ENCODE data around the gene WIPF1.

DNA sequence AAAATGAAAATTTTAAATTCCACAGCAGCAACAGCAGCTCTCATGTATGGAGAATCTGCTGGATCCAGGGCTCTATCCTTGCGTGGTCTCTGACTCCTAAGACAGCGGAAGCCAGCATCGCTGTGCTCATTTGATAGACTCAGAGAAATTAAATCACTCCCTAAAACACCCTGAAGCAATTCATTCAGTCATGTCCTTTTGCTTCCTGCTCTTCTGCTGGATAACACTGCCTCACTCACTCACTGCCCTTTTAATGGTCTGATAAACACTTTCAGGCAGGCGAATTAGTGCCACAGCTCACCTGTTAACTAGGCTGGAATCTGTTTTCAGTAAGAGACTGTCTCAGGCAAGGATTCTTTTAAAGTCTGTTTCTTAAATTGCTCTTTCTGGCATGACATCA is 10.0 kb downstream of the WIPF1 start:
- TF ChIP-seq, protein P1, sequence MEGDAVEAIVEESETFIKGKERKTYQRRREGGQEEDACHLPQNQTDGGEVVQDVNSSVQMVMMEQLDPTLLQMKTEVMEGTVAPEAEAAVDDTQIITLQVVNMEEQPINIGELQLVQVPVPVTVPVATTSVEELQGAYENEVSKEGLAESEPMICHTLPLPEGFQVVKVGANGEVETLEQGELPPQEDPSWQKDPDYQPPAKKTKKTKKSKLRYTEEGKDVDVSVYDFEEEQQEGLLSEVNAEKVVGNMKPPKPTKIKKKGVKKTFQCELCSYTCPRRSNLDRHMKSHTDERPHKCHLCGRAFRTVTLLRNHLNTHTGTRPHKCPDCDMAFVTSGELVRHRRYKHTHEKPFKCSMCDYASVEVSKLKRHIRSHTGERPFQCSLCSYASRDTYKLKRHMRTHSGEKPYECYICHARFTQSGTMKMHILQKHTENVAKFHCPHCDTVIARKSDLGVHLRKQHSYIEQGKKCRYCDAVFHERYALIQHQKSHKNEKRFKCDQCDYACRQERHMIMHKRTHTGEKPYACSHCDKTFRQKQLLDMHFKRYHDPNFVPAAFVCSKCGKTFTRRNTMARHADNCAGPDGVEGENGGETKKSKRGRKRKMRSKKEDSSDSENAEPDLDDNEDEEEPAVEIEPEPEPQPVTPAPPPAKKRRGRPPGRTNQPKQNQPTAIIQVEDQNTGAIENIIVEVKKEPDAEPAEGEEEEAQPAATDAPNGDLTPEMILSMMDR (IDR thresholded peaks at IDR 0.05), result no peak
- no peak for TF ChIP-seq POLR2A (IDR thresholded peaks at IDR 0.05)
- TF ChIP-seq POLR2AphosphoS5 (IDR thresholded peaks at IDR 0.05), result no peak
